NCI-H1436 treated with DMSO at 0.1 percent for 48 hours (cell line): ENCODE measurements around the gene ITPK1.

Experiments
- DNase-seq: peaks from one replicate; lab custom pipeline; 2025; lab: John Stamatoyannopoulos, UW

The ITPK1 gene

DNA sequence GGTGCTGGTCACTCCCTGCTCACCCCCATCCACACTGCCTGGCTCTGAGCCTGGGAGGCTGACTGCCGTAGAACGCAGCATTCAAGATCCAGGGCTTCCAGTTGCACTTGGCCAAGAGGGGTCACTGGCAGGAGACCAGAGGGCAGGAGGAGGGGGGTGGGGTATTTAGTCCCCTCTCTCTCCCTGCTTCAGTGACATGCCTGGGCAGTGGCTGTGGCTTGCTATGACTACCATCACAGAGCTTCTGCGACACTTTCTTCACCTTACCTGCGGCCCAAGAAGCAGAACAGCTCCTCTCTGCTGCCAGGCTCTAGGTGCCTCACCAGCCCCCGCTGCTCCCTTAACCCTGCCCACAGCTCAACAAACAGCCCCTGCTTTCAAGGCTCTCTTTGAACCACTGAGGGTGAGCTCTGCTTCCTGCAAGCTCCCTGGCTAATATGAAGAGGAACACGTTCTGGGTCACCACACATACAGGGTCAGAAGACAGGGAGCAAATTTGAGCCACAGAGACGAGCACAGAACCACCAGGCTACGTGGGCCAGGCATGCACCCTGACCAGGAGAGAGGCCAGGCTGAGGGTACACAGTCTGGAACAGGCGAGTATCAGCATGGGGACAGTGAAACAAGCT is 55.7 kb downstream of the ITPK1 start:
- no peak for DNase-seq

DNA sequence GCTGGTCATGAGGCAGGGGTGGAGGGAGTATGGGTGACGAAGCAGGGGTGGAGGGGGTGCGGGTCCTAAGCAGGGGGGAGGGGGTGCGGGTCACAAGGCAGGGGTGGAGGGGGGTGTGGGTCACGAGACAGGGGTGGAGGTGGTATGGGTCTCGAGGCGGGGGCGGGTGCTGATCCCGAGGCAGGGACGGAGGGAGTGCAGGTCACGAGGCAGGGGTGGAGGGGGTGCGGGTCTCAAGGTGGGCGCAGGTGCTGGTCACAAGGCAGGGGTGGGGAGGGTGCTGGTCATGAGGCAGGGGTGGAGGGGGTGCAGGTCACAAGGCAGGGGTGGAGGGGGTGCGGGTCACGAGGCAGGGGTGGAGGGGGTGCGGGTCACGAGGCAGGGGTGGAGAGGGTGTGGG is 56.5 kb downstream of the ITPK1 start:
- no peak for DNase-seq

- DNase-seq, result no peak
Observed at GRCh38 chr14:93057586-93058280, 58.0 kb downstream of the ITPK1 start.

DNA sequence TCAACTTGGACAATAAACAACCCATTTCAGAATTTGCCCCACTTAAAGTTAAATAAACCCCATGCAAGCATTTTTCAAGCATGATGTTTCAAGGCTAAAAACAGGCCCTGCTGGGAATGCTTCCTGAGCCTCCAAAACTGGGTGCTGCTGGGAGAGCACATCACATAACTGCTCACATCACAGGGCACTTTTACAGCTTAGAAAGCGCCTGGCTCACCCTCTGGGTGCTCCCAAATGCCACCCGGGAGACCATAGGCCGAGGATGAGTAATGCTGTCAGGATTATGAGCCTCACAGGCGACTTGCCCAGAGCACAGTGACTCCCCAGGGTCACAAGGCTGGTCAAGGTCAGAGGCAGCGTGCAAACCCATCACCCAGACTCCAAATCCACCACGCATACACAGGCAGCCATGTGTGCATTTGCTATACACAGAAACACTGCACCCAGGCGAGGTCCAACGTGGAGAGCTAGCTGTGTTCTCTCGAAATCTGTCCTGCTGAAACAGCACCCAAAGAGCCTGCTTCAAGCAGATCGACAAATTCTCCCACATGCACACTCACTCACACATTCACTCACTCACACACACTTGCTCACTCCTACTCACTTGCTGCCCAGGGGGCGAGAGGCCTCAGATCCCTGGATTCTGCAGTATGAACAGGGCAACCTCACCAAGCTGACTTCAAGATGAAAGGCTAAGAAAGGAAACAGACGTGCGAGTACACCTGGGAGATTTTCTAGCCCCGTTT is 58.7 kb downstream of the ITPK1 start:
- DNase-seq, result no peak

DNA sequence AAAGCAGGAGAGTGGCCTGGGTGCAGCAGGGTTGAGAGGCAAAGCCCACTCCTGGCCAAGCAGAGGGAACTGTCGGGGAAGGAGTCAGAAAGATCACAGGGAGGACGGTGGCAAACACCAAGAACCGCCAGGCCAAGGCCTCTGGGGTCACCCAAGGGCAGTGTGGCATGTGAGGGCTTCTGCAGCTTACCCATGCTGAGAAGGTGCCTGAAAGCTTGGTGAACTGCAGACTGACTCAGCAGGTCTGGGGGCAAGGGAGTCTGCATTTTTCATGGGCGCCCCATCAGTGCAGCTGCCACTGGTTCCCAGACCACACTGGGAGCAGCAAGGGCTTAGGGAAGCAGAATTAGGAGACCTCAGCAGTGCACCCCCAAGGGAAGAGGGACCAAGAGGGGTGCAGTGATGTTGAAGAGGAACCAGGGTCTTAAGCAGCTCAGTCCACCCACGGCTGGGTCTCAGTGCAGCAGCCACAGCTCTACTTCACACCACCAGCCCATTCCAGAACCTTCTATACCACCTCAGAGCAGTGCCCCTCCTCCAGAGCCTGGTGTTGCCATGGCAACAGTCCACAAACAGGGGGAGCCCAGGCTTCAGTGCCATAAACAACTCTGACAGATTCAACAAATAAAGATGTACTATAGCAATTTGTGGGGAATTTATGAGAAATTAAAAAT is 59.4 kb downstream of the ITPK1 start:
- no peak for DNase-seq

GRCh38 chr14:93055651-93056115 is 60.0 kb downstream of the ITPK1 start:
- DNase-seq, result no peak

DNA sequence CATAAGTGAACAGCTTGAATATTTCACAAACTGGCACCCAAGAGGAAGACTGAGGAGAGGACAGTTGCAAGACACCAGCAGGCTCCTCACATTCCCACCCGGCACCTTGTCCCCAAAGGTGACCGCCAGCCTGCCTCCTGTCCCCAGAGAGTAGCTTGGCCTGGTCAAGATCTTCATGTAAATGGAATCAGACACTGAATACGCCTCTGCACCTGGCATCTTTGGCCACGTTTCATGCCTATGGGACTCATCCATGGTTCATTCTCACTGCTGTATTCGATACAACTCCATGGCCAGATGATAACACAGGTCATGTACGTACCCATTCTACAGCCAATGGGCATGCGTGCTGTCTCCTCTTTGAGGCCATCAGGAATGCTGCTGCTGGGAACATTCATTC is 60.8 kb downstream of the ITPK1 start:
- DNase-seq, result no peak

DNA sequence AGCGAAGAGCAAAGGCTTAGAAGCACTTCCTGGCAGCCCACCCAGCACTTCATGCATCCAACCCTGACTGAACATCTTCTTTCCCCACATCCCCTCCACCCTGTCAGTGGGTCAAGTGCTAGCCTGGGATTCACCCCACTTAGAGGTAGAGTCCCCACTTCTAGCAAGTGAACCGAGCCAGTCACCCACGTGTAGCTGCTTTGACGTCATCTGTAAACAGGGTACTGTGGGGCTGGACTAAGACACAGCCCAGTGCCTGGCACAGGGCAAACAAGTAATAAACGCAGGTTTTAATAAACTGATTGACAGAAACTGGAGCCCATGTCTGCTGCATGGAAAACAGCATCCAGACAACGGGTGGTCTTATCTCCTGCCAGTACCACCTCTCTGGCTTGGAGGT is 61.7 kb downstream of the ITPK1 start:
- DNase-seq, result no peak

- DNase-seq, result no peak
Observed at GRCh38 chr14:93051600-93052546, 63.9 kb downstream of the ITPK1 start.

DNA sequence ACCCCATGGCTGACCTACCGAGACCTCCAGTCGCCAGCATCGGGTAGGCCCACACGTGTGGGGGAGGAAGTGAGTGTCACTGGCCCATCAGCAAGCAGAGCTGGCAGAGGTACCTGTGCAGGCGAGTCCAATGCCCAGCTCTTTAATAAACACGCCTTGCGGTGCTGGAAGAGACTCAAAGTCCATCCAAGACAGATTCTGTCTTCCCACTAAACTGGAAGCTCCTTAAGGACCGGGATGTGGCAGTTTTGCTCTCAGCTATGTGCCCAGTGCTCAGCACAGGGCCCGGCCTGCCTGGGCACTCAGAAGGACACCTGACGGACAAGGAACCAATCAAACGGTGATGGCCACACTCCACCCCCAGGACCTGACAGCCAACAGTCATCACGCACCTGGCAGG is 65.0 kb downstream of the ITPK1 start:
- no peak for DNase-seq

GRCh38 chr14:93049867-93050331 is 65.8 kb downstream of the ITPK1 start:
- no peak for DNase-seq

DNA sequence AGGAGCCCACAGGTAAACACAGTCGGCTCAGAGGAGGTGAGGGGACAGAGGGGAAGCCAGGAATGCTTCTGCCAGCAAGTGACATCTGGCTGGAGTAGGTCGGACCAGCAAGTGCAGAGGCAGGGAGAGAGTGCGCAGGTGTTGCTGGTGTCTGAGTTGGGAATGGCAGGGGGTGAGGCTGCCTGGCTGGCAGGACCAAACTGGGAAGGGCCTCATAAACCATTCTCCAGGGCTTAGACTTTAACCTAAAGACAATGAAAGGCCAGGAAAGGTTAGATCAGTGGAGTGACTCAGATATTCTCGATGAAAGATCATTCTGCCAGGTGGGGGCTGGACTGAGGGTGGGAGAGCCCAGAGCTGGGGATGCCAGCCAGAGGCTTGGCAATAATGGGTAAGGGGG is 66.4 kb downstream of the ITPK1 start:
- no peak for DNase-seq

- DNase-seq, result no peak
Observed at GRCh38 chr14:93048843-93049242, 66.9 kb downstream of the ITPK1 start.

DNA sequence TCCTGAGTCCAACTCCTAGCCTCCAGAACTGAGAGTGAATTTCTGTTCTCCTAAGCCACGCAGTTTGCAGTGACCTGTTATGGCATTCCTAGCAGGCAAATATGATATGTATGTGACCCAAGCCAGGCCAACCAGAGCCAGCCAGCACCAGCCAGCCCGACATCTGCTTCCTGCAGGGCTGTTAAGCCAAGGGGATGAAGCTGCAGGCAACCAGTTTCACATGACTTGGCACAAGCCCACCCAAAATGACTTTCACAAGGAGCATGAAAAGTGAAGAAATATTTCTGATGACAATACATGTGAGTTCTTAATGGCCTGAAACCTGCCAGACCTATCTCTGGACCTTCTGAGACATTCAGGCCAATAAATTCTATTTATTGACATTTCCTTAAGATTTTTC is 68.1 kb downstream of the ITPK1 start:
- no peak for DNase-seq

GRCh38 chr14:93047157-93047556 is 68.6 kb downstream of the ITPK1 start:
- DNase-seq, result no peak

DNA sequence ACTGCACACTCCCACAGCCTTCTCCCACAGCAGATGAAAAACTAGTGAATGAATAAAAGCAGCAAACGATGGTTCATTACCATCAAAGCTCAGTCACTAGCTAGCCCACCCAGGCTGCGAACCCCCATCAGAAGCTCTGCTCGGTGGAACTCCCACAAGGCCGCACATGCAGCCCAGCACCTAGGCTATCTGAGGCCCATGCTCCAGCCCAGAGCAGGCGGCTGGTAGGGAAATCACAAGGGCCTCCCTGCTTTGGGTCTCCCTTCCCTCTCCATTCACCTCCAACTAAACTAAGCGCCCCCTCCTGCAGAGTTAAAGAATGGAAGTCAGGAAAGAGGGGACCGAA is 69.0 kb downstream of the ITPK1 start:
- DNase-seq, result no peak

DNA sequence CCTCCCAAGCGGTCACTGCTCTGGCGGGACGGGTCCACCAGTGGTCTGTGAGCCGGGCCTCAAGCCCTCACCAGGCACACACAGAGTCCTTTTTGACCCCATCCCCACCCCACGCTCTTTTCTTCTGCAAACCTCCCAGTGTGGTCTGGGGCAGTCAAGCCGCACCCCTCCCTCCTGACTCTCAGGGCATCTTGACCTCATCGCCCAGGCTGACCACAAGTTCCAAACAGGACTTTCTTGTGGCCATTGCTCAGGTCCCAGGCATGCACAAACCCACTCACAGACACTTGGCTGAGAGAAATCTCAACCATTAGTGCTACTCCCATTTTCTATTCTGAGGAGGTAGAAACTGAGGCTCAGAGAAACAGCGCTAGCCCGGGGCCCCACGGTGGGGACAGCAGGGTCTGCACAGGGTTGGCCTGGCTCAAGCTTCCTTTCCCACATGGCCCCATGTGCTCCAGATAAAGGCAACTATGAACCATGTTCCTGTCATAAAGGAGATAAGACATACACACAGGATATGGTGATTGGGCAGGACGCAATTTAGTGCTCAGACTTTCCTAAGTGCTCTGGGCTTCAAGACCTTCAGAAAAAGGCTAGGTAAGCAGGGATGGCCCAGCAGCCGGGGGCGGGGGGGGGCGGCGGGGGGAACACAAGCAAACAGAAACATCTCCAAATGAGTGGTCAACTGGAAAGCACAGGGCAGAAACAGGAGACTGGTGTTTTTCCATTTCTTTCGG is 69.6 kb downstream of the ITPK1 start:
- DNase-seq, result no peak

DNA sequence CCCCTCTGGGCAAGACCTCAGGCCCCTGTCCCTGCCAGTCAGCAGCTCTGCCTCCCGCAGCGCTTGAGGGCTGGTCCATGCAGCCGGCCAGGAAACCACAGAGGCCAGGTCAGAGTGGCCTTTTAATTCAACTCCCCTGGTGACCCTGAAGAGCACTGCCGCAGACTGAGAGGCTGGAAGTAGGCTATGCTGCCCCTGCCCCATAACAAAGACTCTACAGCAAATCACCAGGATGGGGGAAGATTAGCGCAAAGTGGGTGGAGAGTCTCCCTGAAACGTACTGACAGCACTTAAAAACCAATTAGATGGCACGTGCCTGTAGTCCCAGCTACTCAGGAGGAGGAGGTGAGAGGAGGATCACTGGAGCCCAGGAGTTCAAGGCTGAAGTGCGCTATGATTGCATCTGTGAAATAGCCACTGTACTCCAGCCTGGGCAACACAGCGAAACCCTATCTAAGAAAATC is 70.5 kb downstream of the ITPK1 start:
- no peak for DNase-seq

GRCh38 chr14:93044556-93044955 is 71.2 kb downstream of the ITPK1 start:
- no peak for DNase-seq

- no peak for DNase-seq
Observed at GRCh38 chr14:93044121-93044520, 71.6 kb downstream of the ITPK1 start.
